ENCODE results near the gene FAM20C. TPM values are rescaled to one million over a fixed set of nuclear protein-coding genes. Genes with fewer than 3 reads are reported as not detected.
"Not testable (repeated sequence)": the region's sequence is repeated elsewhere in the genome, so short reads cannot be mapped to it uniquely, and the experiment has no call there.

Gene FAM20C
- total RNA-seq, 1 donor from 2014 or later = 23.4 TPM

- no peak for DNase-seq (ENCODE audit: low spot score)
Observed at GRCh38 chr7:255721-256361, 63.5 kb downstream of the FAM20C start.

GRCh38 chr7:256461-256940, 64.1 kb downstream of the FAM20C start:
- DNase-seq (ENCODE audit: low spot score) = no peak

GRCh38 chr7:256981-257646, 64.7 kb downstream of the FAM20C start:
- peak; percentile 15 for DNase-seq (ENCODE audit: low spot score)

GRCh38 chr7:257647-257992, 65.2 kb downstream of the FAM20C start:
- no peak for DNase-seq (ENCODE audit: low spot score)

- DNase-seq (ENCODE audit: low spot score) = no peak
Observed at GRCh38 chr7:258476-259190, 66.3 kb downstream of the FAM20C start.

GRCh38 chr7:259191-259505, 66.8 kb downstream of the FAM20C start:
- no peak for DNase-seq (ENCODE audit: low spot score)

- DNase-seq (ENCODE audit: low spot score) = no peak
Observed at GRCh38 chr7:259751-260405, 67.5 kb downstream of the FAM20C start.

- DNase-seq (ENCODE audit: low spot score) = no peak
Observed at GRCh38 chr7:260441-261281, 68.3 kb downstream of the FAM20C start.

GRCh38 chr7:261341-262250, 69.2 kb downstream of the FAM20C start:
- DNase-seq (ENCODE audit: low spot score) = no peak

- no peak for DNase-seq (ENCODE audit: low spot score)
Observed at GRCh38 chr7:262251-262572, 69.8 kb downstream of the FAM20C start.

GRCh38 chr7:262631-263311, 70.4 kb downstream of the FAM20C start:
- not testable (repeated sequence) for DNase-seq (ENCODE audit: low spot score)

- DNase-seq (ENCODE audit: low spot score) = not testable (repeated sequence)
Observed at GRCh38 chr7:263483-264351, 71.3 kb downstream of the FAM20C start.

GRCh38 chr7:264541-265191, 72.3 kb downstream of the FAM20C start:
- no peak for DNase-seq (ENCODE audit: low spot score)

- no peak for DNase-seq (ENCODE audit: low spot score)
Observed at GRCh38 chr7:265192-265997, 73.0 kb downstream of the FAM20C start.

- DNase-seq (ENCODE audit: low spot score) = no peak
Observed at GRCh38 chr7:265998-266850, 73.9 kb downstream of the FAM20C start.
